Measurements from ENCODE around the gene TIMM13.

TIMM13 gene

DNA sequence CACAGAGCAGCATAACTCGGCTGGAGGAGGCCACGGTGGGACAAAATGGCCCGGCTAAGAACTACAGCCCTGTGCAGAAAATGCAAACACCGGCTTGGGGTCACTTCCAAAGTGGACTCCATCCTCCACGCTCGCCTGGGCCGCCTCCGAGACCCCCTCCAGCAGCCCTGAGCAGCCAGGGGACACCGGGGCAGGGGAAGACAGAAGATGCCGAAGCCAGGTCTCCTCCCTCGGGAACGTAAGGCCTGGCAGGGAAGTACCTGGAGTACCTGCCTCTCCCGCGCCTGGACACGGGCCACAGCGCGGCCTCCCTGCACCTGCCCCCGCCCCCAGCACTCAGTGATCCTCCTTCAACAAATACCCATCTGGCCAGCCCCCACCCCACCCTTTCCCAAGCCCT is 24.4 kb upstream of the TIMM13 start:
- DNase-seq (ENCODE audit: low read depth): no peak
- H3K4me3 ChIP-seq (ENCODE audit: low read length): no peak overlapping the region
- TF ChIP-seq, protein P1, sequence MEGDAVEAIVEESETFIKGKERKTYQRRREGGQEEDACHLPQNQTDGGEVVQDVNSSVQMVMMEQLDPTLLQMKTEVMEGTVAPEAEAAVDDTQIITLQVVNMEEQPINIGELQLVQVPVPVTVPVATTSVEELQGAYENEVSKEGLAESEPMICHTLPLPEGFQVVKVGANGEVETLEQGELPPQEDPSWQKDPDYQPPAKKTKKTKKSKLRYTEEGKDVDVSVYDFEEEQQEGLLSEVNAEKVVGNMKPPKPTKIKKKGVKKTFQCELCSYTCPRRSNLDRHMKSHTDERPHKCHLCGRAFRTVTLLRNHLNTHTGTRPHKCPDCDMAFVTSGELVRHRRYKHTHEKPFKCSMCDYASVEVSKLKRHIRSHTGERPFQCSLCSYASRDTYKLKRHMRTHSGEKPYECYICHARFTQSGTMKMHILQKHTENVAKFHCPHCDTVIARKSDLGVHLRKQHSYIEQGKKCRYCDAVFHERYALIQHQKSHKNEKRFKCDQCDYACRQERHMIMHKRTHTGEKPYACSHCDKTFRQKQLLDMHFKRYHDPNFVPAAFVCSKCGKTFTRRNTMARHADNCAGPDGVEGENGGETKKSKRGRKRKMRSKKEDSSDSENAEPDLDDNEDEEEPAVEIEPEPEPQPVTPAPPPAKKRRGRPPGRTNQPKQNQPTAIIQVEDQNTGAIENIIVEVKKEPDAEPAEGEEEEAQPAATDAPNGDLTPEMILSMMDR (conservative IDR thresholded peaks at IDR 0.05; ENCODE audit: low read length): no peak

DNA sequence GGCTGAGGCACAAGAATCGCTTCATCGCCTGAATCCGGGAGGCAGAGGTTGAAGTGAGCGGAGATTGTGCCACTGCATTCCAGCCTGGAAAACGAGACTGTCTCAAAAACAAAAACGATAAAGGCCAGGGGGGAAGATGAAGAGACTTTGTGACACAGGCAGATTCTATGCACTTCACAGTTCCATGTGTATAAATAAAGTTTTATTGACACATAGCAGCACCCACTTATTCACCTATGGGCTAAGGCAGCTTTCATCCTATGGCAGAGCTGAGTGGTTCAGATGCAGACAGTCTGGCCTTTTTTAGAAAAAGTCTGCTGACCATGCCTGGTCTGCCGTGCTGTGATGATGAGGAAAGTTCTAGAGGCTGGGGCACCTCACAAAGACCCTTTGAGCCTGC is 23.8 kb upstream of the TIMM13 start:
- no peak overlapping the region for H3K4me3 ChIP-seq (ENCODE audit: low read length)
- DNase-seq (ENCODE audit: low read depth): no peak
- TF ChIP-seq, protein P1 (conservative IDR thresholded peaks at IDR 0.05; ENCODE audit: low read length): no peak

DNA sequence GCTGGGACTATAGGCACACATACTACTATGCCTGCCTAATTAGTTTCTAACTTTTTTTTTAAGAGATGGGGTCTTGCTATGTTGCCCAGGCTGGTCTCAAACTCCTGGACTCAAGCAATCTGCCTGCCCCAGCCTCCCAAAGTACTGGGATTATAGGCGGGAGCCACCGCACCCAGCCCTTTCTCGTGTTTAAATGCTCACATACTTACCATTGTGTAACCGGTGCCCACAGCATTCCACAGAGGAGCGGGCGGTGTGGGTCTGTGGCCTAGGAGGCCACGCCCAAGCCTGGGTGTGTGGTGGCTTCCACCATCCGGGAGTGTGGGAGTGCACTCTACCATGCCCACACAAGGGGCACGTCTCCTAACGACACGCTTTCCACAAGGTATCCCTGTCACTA is 21.6 kb upstream of the TIMM13 start:
- DNase-seq (ENCODE audit: low read depth): peak; percentile 72
- no peak overlapping the region for H3K4me3 ChIP-seq (ENCODE audit: low read length)
- TF ChIP-seq, protein P1 (conservative IDR thresholded peaks at IDR 0.05; ENCODE audit: low read length): no peak

DNA sequence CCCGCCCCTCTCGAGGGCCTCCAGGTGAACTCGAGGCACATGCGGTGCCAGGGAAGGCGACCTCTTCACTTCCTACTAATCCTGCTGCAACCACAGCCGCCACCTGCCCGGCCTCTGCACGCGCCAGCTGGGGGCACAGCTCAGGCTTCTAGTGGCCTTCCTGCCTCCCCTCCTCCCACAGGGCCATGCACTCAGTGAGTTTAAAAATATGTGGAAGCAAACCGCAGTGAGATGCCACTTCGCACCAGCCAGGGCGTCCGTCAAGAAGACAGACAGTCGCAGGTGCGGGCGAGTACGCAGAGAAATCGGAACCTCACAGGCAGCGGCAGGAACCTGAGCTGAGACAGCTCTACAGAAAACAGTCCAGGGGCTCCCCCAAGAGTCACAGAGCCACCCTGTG is 19.0 kb upstream of the TIMM13 start:
- TF ChIP-seq, protein P1 (conservative IDR thresholded peaks at IDR 0.05; ENCODE audit: low read length): no peak
- no peak overlapping the region for H3K4me3 ChIP-seq (ENCODE audit: low read length)
- no peak for DNase-seq (ENCODE audit: low read depth)

DNA sequence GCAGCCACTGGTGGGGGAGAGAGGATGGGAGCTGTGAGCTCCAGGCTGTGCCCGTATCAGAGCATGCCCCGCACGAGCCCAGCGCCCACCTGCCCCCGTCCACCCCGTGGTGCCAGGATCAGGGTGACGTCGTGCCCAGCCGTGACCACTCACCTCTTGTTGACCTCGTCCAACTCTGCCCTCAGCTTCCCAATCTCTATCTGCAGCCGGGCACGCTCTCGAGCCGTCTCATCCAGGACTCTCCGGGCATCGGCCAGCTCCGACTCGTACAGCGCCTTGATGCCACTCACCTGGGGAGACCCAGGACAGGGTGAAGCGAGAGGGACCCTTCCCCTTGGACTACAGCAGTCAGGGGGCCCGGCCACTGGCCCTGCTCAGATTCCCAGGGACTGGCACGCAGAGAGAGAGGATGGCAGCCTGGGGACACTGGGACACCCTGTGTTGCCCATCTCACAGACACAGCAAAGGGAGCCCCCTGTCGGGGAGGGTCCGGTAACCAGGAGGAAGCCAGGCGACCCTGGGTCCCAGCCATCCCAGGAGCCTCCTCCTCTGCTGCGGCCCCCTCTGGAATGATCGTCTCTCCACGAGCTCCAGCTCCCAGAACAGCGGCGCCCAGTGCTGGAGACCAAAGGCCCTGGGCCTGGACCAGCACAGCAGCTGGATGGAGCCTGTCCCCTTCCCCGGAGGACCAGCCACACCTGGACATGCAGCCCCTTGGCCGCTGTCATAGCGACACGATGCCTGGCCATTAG is 17.0 kb upstream of the TIMM13 start:
- no peak for DNase-seq (ENCODE audit: low read depth)
- H3K4me3 ChIP-seq (ENCODE audit: low read length): no peak overlapping the region
- TF ChIP-seq, protein P1 (conservative IDR thresholded peaks at IDR 0.05; ENCODE audit: low read length): no peak

DNA sequence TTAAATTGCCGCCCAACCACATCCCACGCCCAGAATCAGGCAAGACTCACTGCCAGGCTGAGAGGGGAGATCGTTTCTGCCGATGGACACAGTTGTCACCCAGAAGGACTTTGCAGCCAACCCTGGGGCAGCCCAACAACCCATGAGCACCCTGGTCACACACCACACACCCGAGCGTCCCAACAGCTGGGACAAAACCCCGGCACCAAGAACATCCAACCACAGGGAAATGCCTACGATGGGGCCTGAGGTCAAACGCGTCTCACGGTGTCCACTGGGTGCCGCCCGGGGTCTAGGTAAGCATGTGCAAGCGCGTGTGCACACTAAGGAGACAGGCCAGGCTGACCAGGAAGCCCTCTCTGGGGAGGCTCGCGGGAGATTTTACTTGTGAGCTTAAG is 16.4 kb upstream of the TIMM13 start:
- H3K4me3 ChIP-seq (ENCODE audit: low read length): no peak overlapping the region
- no peak for DNase-seq (ENCODE audit: low read depth)
- TF ChIP-seq, protein P1 (conservative IDR thresholded peaks at IDR 0.05; ENCODE audit: low read length): no peak

DNA sequence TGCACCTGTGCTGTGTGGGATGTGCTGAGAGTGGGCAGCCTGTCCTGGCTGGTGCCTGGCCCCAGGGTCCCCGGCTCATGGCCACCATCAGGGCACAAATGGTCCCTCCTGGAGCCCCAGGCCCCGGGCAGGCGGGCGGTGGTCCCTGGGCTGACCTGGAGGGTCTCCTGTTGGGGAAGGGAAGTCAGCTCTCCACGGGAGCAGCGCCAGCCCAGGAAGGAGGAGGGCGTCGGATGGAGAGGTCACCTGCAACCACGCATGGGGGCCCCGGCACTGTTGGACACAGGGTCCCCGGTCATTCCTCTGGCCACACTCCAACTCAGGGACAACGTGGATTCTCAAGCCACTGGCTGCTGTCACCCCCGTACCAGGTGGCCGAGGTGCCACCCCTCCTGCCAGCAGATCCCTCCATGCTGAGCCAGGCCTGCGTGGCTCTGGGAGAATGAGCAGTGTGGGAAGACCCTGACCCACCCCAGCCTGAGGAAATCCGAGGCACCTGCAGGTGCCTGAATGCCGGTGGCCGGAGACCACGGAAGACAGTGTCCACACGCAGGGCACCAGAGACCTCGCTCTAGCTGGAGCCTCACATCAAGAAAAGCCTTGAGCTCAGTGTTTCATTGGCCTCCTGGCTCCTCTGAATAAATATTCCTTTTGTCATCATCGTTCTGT is 15.9 kb upstream of the TIMM13 start:
- no peak overlapping the region for H3K4me3 ChIP-seq (ENCODE audit: low read length)
- TF ChIP-seq, protein P1 (conservative IDR thresholded peaks at IDR 0.05; ENCODE audit: low read length): no peak
- DNase-seq (ENCODE audit: low read depth): no peak
